IPS-18c (cell line): ENCODE data around the gene KCNT1.

ENCODE experiments used
- H3K4me3 ChIP-seq: 2 replicates; pipeline ENCODE4 v1.7.0; 2013; ENCODE audit warnings: low read depth, mild to moderate bottlenecking, low read length, moderate library complexity; ENCODE audit not compliant: insufficient read depth
- H3K9me3 ChIP-seq: one replicate; pipeline ENCODE4 v1.6.1; 2013; ENCODE audit warnings: mild to moderate bottlenecking, low read length, moderate library complexity; ENCODE audit not compliant: control insufficient read depth, insufficient read depth

Gene KCNT1

GRCh38 chr9:135732569-135733257 lies 30.7 kb downstream of the KCNT1 start:
- Histone ChIP-seq H3K9me3 (peaks cover 3% of the 10 kb centered on the region), H3K4me3 (no peak overlapping the region; the same call in 1 of the 2 replicates)

- peaks cover 3% of the 10 kb centered on the region for H3K9me3 ChIP-seq
- H3K4me3 ChIP-seq, result no peak overlapping the region
These were observed 32.7 kb downstream of the KCNT1 start for GRCh38 chr9:135734616-135735144.

GRCh38 chr9:135736272-135736978 lies 34.4 kb downstream of the KCNT1 start:
- Histone ChIP-seq H3K4me3 (no peak overlapping the region), H3K9me3 (peaks cover 3% of the 10 kb centered on the region)

- peaks cover 3% of the 10 kb centered on the region for H3K9me3 ChIP-seq
- H3K4me3 ChIP-seq, result no peak overlapping the region
These were observed 35.2 kb downstream of the KCNT1 start for GRCh38 chr9:135736979-135737839.

GRCh38 chr9:135737840-135738521 lies 36.0 kb downstream of the KCNT1 start:
- H3K4me3 ChIP-seq, result no peak overlapping the region
- H3K9me3 ChIP-seq, result no peaks in the 10 kb centered on the region

- H3K9me3 ChIP-seq, result no peaks in the 10 kb centered on the region
- H3K4me3 ChIP-seq, result no peak overlapping the region
These were observed 37.6 kb downstream of the KCNT1 start for GRCh38 chr9:135739271-135740220.

- H3K9me3 ChIP-seq, result no peaks in the 10 kb centered on the region
- H3K4me3 ChIP-seq, result no peak overlapping the region
These were observed 39.6 kb downstream of the KCNT1 start for GRCh38 chr9:135741276-135742219.

GRCh38 chr9:135743021-135743420 lies 41.0 kb downstream of the KCNT1 start:
- Histone ChIP-seq H3K4me3 (no peak overlapping the region), H3K9me3 (no peaks in the 10 kb centered on the region)

- H3K4me3 ChIP-seq, result no peak overlapping the region
- H3K9me3 ChIP-seq, result no peaks in the 10 kb centered on the region
These were observed 41.8 kb downstream of the KCNT1 start for GRCh38 chr9:135743546-135744332.

- no peak overlapping the region for H3K4me3 ChIP-seq
- no peaks in the 10 kb centered on the region for H3K9me3 ChIP-seq
These were observed 42.5 kb downstream of the KCNT1 start for GRCh38 chr9:135744333-135745070.

GRCh38 chr9:135745189-135745588 lies 43.2 kb downstream of the KCNT1 start:
- H3K9me3 ChIP-seq, result no peaks in the 10 kb centered on the region
- no peak overlapping the region for H3K4me3 ChIP-seq

- Histone ChIP-seq H3K4me3 (no peak overlapping the region), H3K9me3 (no peaks in the 10 kb centered on the region)
These were observed 43.8 kb downstream of the KCNT1 start for GRCh38 chr9:135745686-135746324.

- Histone ChIP-seq H3K4me3 (no peak overlapping the region), H3K9me3 (no peaks in the 10 kb centered on the region)
These were observed 44.6 kb downstream of the KCNT1 start for GRCh38 chr9:135746565-135746964.
